ENCODE data around the gene RSPH3.
"Not testable (repeated sequence)": the region's sequence is repeated elsewhere in the genome, so short reads cannot be mapped to it uniquely, and the experiment has no call there.

The RSPH3 gene, protein sequence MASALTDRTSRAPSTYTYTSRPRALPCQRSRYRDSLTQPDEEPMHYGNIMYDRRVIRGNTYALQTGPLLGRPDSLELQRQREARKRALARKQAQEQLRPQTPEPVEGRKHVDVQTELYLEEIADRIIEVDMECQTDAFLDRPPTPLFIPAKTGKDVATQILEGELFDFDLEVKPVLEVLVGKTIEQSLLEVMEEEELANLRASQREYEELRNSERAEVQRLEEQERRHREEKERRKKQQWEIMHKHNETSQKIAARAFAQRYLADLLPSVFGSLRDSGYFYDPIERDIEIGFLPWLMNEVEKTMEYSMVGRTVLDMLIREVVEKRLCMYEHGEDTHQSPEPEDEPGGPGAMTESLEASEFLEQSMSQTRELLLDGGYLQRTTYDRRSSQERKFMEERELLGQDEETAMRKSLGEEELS

DNA sequence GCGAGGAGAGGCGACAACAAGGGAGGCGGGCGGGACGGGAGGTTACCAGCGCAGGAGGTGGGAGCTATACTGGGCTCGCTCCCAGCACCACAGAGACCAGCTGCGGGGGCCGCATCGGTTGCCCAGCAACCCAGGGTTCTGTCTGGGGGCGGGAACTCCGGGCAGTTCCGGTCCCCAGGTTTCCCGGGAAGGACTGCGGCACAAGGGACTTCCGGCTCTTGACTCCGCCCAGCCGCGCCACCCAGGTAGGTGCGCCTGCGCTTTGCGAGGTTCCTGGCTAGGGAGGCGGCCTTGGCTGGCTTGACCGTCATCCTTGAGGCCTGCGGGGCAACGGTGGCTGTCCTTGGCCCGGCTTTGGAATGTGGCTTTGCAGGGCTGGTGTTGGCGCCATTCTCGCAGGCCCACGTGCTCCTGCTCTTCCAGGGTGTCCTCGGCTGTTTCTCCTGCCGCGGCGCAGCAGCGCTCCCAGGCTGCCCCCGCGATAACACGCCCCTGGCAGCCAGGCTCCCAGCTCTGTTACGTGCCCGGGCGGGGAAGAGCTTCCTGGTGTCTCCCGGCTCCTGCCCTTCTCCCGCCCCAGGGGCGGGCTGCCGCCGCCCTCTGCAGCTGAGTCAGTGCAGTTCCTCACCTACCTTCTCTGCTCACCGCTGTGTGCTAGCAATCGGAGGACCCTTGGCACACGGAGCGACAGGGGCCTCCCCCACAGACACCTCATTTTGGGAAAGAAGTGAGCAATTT, at the start of gene RSPH3:
TSS of gene RSPH3 (minus strand) at position 537 of the 738 bp plus-strand sequence. CDS start 652 bp downstream, outside the sequence.
- peak; percentile 93 for DNase-seq

DNA sequence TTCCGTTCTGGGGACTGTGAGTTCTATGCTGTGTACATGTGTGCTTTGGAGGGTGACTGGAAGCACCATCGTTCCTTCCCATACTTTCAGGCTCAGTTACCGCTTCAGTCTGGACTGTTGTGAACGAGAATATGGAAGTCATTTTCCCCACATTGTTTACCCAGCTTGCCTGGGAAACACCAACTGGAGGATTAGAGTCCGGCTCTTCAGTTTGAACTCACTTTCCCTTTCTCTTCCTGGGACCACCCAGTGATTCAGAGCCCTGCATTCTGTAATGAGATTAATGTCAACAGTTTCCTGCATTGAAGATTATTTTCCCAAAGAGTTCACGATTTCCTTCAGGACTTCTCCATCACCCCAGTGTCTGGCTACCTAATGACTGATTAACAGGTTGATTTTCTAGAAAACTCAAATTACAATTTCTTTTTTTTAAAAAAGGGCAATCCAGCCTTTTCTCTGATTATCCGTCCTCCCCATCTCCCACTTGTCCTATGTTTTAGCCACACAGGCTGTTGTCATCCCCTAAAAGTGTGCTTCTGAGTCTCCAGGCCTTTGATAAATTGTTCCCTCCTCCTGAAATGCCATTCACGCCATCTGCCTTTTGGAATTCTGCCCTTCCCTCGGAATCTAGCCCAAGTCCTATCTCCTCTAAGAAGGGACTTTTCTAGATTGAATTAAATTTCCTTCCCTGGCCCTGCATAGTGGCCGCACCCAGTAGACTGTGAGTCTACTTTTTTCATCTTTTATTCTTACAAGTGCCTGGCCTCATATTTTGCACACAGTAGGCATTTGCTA, 48.1 kb upstream of the RSPH3 start:
- DNase-seq, result no peak

DNA sequence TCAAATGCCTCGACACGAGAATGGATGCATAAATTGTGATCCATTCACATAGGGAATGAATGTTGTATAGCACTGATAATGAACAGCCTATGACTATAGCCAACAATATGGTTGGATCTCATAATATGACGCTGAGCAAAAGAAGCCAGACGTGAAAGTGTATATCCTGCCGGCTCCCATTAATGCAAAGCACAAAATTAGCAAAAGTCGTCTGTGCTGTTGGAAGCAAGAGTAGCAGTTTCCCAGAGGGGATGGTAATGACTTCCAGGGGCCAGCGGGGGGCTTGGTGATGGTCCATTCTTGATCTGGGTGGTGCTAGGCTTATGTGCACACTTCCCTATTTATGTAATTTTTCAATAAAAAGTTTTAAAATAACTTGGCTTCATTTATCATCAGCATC, 45.8 kb upstream of the RSPH3 start:
- DNase-seq, result no peak

DNA sequence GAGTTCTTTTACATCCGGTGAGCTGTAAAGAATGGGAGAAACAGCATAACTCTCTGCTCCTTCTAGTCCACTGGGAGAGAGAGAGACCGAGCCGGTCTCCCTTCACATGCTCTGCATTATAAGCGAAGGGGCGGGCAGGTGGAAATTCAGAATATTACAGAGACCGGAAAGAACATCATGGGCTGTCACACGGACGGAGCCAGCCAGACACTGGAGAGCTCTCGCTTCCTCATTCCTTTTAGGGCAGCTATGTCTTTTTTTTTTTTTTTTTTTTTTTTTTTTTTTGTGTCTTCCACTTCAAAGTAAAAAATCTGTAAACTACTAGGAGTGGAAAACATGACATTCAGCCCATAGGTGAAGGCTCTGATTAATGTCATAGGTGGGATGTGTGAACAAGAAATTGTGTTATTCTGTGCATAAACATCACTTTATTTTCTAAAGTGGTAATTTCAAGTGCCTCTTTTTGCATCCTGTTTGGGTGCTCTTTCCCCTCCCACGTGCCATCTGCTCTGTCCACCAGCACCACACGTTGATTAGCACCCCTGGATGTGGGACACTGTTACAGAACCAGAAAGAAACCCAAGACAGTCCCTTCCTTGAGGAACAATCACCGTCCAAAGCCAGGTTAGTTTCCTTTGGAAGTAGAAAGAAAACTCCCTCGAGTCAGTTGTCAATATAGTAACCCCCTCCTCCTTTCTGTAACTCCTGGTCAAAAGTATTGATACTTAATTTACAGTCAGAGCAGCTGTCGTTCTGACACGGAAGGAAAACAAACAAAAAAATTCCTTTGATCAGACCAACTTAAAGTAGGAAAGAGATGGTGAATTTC, 45.1 kb upstream of the RSPH3 start, which contains the start of gene TAGAP:
TSS of gene TAGAP (minus strand) at position 93 of the 829 bp plus-strand sequence. CDS start 845 bp downstream, outside the sequence.
- DNase-seq, result peak; percentile 86

DNA sequence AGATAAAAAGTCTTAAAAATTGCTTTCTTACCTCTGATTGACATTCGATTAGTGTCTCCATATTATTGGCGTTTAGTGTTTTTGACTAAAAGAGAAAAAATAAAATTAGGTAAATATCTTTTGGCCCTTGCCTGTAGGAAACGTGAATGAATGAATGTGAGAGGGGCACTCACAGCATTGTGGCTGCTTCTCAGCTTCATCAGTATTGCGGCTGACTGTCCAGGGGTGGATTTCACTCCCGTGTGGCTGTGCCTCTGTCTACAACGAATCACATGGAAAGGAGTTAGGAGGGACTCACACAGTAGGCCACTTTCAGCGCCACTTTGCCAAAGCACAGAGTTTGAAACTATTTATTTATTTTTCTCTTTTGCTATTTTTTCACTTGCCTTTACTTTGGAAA, 43.9 kb upstream of the RSPH3 start:
- DNase-seq, result no peak

DNA sequence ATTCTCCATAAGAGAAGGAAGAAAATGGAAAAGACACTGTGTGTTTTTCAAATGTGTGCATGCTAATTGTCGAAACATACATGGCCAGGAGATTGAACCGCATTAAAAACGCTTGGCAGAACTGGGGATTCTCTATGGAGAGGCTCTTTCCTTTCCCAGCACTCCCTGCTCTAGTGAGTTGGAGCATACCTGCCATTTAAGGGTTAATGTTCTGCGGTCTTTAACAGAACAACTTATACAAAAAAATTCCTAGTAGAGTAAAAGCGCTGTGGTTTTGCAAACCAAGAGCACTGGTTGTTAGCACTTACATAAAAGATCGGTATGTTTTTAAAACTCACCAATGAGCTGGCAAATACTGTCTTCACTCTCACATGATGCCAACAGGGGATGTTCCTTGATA, 43.2 kb upstream of the RSPH3 start:
- DNase-seq, result no peak

DNA sequence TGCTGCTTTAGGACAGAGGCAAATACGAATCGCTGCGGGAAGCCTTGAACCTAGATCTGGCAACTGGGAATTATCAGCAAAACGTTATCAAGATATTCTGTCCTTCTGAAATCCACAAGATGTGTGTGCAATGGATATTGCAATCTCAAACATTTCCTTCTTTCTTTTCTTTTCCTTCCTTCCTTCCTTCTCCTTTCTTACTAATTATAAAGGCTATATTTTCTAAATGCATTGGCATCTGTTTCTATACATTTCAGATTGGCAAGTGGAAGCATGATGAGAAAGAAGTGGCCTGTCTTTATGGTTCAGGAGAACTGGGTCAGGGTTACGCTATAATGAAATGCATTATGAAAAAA, 42.8 kb upstream of the RSPH3 start:
- DNase-seq, result no peak

DNA sequence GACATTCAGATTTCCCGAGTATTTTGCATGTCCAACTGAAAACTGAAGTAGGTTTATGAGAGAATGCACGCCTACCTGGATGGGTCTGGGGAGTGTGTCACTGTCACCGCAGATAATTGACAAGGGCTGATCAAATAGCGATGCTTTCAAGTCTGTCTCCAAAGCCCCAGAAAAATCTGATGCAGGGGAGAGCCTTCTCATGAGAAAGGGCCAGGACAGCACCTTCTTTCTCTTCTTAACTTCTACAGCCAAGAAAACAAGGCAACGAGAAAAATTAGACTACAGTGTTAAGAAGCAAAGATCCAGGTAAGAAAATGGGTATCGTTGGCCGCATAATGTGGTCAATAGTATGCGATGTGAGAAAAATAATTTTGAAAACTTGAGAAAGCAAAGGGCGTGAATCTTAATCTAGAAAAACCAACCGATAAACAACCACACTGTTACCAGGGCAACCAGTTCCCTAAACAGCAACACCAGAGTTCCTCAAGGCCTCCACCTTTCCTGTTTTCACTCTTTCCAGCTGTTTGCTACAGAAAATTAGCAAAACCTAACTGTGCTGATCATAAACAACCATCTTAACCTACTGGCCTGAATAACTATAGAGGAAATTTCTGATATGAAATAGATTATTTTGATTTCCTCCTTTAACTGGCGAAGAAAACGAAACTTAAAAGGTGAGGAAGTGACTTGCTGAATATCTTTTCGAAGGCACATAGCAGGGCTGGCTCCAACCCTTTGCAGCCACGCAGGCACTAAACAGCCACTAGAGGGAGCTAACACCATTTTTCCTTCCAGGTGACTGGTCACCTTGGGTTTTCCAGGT, 42.2 kb upstream of the RSPH3 start:
- peak; percentile 78 for DNase-seq

DNA sequence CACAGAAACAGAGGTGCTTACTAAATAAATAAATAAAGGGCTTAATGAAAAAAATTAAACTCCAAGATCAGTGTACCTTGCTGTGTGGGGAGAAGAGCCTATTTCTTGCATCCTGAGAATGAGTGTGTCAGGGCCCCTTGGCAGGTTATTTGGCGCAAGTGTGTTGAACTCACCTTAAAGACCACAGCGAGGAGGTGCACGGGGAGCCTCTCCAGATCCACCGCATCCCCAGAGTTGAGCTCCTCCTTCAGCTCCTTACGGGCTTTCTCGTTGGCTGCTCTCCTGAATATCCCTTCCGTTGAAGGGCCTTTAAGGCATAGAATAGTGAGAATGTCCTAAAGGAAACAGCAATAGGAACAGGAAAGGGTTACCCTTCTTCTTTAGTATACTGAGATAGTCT, 41.2 kb upstream of the RSPH3 start:
- no peak for DNase-seq

DNA sequence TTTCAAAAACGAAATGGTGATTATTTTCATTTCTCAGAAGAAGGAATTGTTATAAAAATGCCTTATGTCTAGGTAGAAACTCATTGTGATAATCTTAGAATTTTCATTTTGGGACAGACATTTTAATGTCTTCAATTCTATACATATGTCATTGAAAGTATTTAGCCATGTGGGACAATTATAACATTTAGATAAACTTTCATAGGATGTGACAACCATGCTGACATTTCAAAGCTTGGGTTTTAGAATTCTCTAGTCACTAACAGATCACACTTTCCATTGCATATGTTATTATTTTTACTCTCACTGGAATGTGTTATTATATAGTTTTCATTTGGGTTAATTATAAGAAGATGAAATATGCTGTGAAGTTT, 39.9 kb upstream of the RSPH3 start:
- no peak for DNase-seq

DNA sequence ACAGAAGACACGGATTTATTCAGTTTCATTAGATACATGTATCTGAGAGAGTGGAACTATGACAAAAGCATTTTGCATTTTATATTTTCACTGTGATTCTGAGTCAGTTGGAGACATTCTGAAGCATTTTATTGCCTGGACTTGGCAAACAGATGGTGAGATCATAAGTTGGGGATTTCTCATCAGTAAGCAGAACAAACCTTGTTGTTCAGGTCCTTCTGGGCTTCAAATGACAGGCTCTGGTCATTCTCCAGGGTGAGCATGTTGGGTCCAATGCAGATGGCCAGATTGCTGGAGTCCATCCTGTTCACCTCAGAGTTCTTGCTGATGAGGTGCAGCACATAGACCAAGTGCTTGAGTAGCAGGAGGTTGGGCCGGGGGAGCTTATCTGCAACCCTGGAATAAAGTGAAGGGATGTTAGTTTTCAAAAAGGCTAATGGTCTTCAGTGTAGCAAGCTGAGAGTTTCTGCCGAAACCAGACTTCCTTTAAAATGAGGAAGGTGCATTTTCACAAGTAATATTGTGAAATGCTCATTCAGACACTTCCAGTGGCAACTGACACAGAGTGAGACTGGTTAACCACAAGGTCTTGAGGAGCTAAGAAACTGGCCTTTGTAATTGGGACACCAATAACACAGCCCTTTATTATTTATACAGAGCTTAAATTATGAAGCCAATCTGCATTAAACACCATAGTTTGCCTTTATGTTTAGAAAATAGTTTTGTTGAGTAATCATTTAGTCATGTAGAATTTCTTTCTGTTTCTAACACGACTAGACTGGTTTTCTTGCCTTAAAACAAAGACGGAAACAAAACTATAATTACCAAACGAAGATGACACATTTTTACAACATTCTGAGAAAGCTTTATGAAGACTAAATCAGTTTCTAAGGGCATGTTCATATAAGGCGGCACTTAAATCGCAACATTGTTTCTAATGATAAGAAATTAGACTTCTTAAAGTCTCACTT, 39.2 kb upstream of the RSPH3 start:
- peak; percentile 14 for DNase-seq

DNA sequence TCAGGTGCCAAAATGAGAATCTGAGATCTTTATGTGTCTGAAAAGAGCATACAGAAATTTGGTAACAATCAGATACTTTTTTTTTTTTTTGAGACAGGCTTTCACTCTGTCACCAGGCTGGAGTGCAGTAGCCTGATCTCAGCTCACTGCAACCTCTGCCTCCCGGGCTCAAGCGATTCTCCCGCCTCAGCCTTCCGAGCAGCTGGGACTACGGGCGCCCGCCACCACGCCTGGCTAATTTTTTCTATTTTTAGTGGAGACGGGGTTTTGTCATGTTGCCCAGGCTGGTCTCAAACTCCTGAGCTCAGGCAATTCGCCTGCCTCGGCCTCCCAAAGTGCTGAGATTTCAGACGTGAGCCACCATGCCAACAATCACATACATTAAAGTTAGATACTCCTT, 38.3 kb upstream of the RSPH3 start:
- DNase-seq, result not testable (repeated sequence)

DNA sequence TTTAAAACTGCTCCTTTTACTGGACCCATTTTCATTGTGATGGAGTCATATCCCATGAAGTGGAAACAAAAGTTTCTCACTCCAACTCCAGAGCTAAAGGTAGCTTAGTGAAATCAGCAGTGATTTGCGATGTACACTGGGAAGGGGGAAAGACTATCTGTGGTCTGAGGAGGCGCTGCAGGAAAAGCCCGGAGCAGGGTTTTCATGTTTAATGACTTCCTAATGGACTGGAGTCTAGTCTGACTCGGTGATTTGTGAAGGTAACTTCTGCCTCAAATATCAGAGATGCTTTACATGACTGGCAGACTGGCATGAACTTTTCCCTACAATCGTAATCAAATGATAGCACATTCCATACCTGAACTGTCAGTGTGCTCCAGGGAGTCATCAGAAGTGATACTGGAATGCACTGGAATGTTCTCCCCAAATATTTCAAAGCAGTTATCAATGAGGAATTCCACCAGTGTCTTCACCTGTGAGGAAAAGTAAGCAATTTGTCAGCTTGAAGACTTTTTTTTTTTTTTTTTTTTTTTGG, 37.8 kb upstream of the RSPH3 start:
- no peak for DNase-seq

DNA sequence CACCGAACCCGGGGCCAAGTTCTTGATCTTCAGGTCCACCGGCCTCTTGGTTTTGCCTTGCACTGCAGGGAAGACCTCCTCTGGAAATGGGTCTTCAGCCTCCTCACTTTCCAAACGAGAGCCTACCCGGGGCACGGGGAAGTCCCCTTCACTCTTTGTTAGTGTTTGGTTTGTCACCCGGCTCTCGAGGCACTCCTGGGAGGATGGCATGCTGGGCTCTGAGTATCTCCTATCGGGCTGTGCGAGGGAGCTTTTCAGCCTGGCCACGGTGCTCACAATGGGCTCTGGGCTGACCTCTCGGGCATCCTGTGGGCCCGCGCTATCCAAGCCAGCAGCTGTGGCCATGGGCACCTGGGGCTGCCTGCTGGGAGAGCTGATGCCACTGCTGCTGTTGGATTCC, 36.7 kb upstream of the RSPH3 start:
- no peak for DNase-seq

DNA sequence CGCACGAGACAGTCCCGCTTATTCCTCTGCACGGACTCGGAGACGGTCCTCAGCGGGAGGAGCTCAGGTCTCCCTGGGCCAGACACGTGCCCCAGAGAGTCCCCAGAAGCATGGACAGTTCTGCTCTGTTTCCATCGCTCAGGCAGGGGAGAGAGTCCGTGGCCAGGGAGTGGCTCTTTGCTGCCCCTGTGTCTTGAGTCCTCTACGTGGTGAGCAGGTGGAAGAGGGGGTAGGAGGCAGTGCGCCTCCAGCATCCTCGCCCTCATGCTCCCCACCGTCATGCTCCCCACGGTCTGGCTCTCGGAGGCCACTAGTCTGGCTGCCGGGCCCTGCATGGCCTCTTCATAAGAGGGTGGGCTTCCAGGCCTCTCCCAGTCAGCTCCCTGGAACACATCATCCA, 35.9 kb upstream of the RSPH3 start:
- no peak for DNase-seq

DNA sequence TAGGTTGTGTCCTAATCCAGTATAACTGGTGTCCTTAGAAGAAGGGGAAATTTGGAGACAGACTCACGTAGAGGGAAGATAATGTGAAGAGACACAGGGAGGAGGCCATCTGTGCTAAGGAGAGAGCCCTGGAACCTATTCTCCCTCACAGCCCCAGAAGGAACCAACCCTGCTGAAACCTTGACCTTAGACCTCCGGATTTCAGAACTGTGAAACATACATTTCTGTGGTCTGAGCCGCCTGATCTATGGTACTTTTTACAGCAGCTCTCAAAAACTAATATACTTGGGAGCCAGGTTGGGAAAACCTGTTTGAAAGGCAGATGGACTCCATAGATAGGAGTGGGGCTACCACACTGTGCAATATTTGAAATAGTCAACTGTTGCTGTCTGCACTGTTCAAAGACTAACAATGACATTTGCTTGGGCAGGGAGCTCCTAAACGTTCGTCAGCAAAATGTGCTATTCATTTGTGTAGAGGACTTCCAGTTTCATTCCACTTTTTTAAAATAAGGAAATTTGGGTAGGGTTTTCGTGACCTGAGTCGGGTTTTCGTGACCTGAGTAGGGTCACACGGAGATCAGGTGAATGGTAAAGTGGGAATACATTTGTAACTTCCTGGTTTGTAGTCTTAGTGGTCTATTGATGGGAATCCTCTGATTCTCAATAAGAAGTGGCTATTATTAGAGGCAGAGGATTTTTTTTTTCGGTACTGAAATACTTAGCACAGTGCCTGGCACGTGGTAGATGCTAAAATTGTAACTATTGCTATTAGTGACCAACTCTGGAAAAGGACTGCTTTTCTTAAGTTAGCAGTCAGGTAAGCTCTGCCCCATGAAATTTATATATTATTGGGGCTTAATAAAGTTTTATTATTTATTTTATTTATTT, 33.4 kb upstream of the RSPH3 start:
- DNase-seq, result no peak

DNA sequence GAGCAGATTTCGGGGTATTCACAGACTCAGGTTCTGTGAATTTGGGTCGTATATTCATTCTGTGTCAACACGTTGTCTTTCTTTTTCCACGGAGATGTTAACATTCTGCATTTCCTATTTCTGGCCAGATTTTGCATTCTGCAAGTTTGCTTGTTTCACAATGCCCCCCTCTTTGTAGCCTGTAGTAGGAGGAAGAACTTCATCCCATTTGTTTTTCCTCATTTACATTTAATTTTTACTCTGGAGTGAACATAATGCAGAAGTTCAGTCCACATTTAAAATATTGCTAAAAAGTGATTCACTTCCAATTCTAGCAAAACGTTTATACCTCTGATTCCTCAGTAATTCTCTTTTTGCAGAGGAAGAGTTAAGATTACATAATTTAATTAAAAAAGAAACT, 31.8 kb upstream of the RSPH3 start:
- DNase-seq, result no peak

DNA sequence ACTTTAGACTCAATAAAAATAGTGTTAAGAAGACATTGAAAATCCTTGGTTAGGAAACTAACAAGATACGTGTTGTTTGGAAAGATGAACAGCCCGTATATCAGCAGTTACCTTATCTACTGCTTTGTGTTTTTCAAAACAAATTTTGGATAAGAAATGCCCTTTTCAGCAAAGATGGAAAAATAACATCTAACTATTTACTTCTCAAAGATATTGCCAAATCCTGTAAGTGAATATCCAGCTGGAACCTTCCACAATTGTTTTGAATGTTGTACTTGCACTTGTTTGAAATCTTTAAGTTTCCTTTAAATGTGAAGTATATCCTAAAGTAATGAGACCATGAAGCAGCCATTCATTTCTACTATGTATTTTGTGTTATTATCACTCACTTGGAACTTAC, 30.2 kb upstream of the RSPH3 start:
- no peak for DNase-seq

DNA sequence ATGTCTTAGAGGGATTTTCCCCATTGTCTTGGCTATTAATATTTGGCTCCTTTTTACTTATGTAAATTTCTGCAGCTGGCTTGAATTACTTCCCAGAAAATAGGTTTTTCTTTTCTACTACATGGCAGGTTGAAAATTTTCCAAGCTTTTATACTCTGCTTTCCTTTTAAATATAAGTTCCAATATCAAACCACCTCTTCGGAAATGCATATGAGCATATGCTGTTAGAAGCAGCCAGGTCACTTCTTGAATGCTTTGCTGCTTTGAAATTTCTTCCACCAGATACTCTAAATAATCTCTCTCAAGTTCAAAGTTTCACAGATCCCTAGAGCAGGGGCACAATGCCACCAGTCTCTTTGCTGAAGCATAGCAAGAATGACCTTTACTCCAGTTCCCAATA, 25.2 kb upstream of the RSPH3 start:
- not testable (repeated sequence) for DNase-seq

Data from CD4-positive, alpha-beta T cell treated with Interleukin-6 for 4 hours (primary cell).